ENCODE measurements around the gene ERP44.

GRCh38 chr9:99953861-99954507, 144.8 kb downstream of the ERP44 start:
- no peak for TF ChIP-seq POLR2A (IDR thresholded peaks at IDR 0.05; ENCODE audit: low read depth, low read length)
- no peak for TF ChIP-seq POLR2AphosphoS5 (IDR thresholded peaks at IDR 0.05; ENCODE audit: insufficient read depth, low read depth, low read length)
- TF ChIP-seq CTCF (IDR thresholded peaks at IDR 0.05; ENCODE audit: extremely low read depth in 1 of 2, insufficient read depth in 1 of 2, low read depth in 1 of 2, low read length in 2 of 2) = no peak
- TF ChIP-seq MAX (IDR thresholded peaks at IDR 0.05; ENCODE audit: insufficient read depth, insufficient read length) = no peak
- no peak for TF ChIP-seq EZH2 (IDR thresholded peaks at IDR 0.05; ENCODE audit: borderline replicate concordance, low read depth, low read length, severe bottlenecking)
- no peak for TF ChIP-seq MYC (IDR thresholded peaks at IDR 0.05; ENCODE audit: low read depth, low read length)
- no peak for TF ChIP-seq FOS (IDR thresholded peaks at IDR 0.05; ENCODE audit: borderline replicate concordance, insufficient read depth, low read length)
- TF ChIP-seq GATA2 (IDR thresholded peaks at IDR 0.05; ENCODE audit: insufficient read depth, insufficient read length, low read depth, low read length) = no peak

Measured in endothelial cell of umbilical vein (primary cell).